Esophagus (tissue), 2 donors: ENCODE data around the gene FOXA2. TPM values are rescaled to one million over a fixed set of nuclear protein-coding genes. Genes with fewer than 3 reads are reported as not detected.
"Not testable (repeated sequence)": the region's sequence is repeated elsewhere in the genome, so short reads cannot be mapped to it uniquely, and the experiment has no call there.

Experiments used
- H3K27ac ChIP-seq, 2 donors: one replicate each; pipeline ENCODE4 v1.5.1; 2013; ENCODE audit warnings: low read depth in 2 of 2, mild to moderate bottlenecking in 2 of 2, inconsistent platforms in 1 of 2, low read length in 1 of 2, moderate library complexity in 1 of 2
- H3K27me3 ChIP-seq, 2 donors: one replicate each; pipeline ENCODE4 v1.6.1; 2013; ENCODE audit warnings: low read length in 2 of 2, control low read depth in 1 of 2, mild to moderate bottlenecking in 1 of 2; ENCODE audit not compliant: insufficient read depth in 2 of 2, control insufficient read depth in 1 of 2
- H3K36me3 ChIP-seq, 2 donors: one replicate each; pipeline ENCODE4 v1.6.1; 2013; ENCODE audit warnings: low read length in 1 of 2; ENCODE audit not compliant: control insufficient read depth in 2 of 2, insufficient read depth in 2 of 2
- H3K4me1 ChIP-seq, 2 donors: one replicate each; pipeline ENCODE4 v1.6.1; 2013; ENCODE audit warnings: low read length in 1 of 2; ENCODE audit not compliant: control insufficient read depth in 2 of 2, insufficient read depth in 2 of 2
- H3K4me3 ChIP-seq, 2 donors: one replicate each; pipeline ENCODE4 v1.5.1; 2013; ENCODE audit warnings: low read length in 2 of 2, mild to moderate bottlenecking in 2 of 2, low read depth in 1 of 2, moderate library complexity in 1 of 2
- H3K9me3 ChIP-seq, 2 donors: one replicate each; pipeline ENCODE4 v1.6.1; 2013; ENCODE audit warnings: mild to moderate bottlenecking in 2 of 2, low read depth in 1 of 2, low read length in 1 of 2, moderate library complexity in 1 of 2; ENCODE audit not compliant: control insufficient read depth in 2 of 2, insufficient read depth in 1 of 2
- WGBS, 2 donors: extraction: QIAGEN DNeasy Blood & Tissue Kit; methylation state at CpG; one replicate each; pipeline ENCODE4 v1.1.7; 2013; 5-methylcytosine and 5-hydroxymethylcytosine counted together
- polyA plus RNA-seq, 2 donors: library from polyadenylated mRNA; stranded (reverse); fragments of 200-250 nt; gene quantifications; one replicate each; pipeline ENCODE4 v1.2.3, GENCODE V29; 2013
- donor health status: healthy with polysubstance abuse.
- donor health status: Bipolar disorder and iron deficiency.

Gene FOXA2
- polyA plus RNA-seq, 2 donors, result 0.01 TPM; not detected in 1

DNA sequence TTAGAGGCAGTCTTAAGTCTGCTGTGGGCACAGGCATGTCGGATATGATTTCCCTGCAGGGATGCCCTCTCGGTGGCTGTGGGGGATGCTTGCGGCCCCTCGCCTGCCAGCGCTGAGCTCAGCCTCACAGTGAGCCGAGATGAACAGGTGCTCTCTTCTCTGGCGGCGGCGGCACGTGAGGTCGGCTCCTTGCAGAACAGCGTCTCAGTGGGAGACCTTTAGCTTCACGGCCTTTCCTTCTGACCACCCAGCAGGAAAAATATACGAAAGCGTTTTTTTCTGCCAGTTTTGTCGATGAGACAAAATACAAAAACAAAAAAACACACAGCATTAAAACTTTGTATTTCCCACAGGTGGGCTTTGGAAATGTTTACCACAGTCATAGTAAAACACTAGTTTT is 23.6 kb downstream of the FOXA2 start:
- no peak overlapping the region for H3K27ac ChIP-seq
- H3K27me3 ChIP-seq, result peaks cover 0 to 2% of the 10 kb centered on the region in 2 donors
- no peaks in the 10 kb centered on the region for H3K9me3 ChIP-seq
- no peaks in the 10 kb centered on the region for H3K4me1 ChIP-seq
- H3K36me3 ChIP-seq, result no peaks in the 10 kb centered on the region
- 49 to 58% methylated on average over 16 of the region's 16 CpGs for WGBS, 2 donors
- H3K4me3 ChIP-seq, result no peak overlapping the region

DNA sequence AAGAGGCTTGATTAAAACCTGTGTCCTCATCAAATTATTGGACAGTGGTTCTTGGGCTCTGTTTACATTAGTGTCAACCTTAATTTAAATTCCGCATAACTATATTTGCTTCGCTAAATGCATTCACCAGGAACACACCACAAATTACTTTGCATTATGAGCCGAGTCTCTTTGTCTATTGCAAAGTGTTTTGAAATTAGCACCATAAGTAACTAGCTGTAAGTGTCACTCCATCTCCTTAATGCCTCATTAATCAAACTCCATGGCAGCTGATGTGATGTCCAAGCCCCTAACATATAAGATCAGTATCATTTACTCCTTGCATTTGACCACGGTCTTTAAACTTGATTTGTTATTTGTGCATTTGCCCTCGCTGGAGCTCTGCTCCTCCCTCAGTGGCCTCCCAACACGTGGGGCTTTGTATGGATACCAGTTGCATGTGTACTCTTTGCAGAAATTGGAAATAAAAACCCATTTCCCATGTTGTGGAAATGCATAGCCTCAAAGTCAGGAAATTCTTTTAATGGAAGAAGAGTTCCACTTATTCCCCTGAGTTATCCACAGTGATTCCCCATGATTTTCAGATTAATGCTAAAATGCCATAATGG is 24.6 kb downstream of the FOXA2 start:
- Histone ChIP-seq H3K27me3 (no peaks in the 10 kb centered on the region), H3K27ac (no peak overlapping the region), H3K36me3 (no peaks in the 10 kb centered on the region), H3K4me3 (no peak overlapping the region), H3K4me1 (no peaks in the 10 kb centered on the region), H3K9me3 (no peaks in the 10 kb centered on the region)
- 40 to 51% methylated on average over 6 of the region's 6 CpGs for WGBS, 2 donors

- Histone ChIP-seq H3K4me1 (no peaks in the 10 kb centered on the region), H3K9me3 (no peaks in the 10 kb centered on the region), H3K27me3 (no peaks in the 10 kb centered on the region), H3K36me3 (no peaks in the 10 kb centered on the region), H3K4me3 (no peak overlapping the region), H3K27ac (no peak overlapping the region)
- 66 to 69% methylated on average over 12 to 13 of the region's 13 CpGs for WGBS, 2 donors
Measured at GRCh38 chr20:22557403-22558276, 26.7 kb downstream of the FOXA2 start.

DNA sequence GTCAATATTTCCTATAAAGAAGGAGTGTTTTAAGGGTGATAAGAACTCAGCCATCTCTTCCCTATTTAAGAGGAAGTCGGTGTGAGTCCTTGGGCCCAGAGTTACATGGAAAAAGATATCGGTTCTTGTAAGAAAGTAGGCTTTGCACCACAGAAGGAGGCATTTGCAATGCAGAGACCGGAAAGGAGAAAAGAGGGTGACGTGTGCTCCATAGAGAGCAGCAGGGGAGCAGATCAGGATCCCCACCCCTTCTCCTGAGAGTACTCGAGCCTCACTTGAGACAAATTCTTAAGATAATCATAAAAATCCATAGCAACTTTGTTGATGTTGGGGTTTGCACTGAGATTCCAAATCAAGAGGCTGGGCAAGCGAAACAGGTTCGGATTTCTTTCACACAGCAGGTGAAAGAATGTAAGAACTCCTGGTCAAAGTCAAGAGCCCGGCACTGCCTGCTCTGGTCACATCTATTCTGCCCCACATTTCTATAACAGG is 27.8 kb downstream of the FOXA2 start:
- no peak overlapping the region for H3K27ac ChIP-seq
- no peaks in the 10 kb centered on the region for H3K4me1 ChIP-seq
- WGBS, 2 donors, result 61 to 63% methylated on average over 8 of the region's 8 CpGs
- H3K36me3 ChIP-seq, result no peaks in the 10 kb centered on the region
- no peaks in the 10 kb centered on the region for H3K9me3 ChIP-seq
- H3K4me3 ChIP-seq, result no peak overlapping the region
- H3K27me3 ChIP-seq, result no peaks in the 10 kb centered on the region

GRCh38 chr20:22555791-22556564 is 28.4 kb downstream of the FOXA2 start:
- H3K27me3 ChIP-seq, result no peaks in the 10 kb centered on the region
- H3K4me1 ChIP-seq, result no peaks in the 10 kb centered on the region
- H3K27ac ChIP-seq, result no peak overlapping the region
- WGBS, 2 donors, result 74 to 78% methylated on average over 5 of the region's 5 CpGs
- no peak overlapping the region for H3K4me3 ChIP-seq
- H3K36me3 ChIP-seq, result no peaks in the 10 kb centered on the region
- H3K9me3 ChIP-seq, result no peaks in the 10 kb centered on the region

DNA sequence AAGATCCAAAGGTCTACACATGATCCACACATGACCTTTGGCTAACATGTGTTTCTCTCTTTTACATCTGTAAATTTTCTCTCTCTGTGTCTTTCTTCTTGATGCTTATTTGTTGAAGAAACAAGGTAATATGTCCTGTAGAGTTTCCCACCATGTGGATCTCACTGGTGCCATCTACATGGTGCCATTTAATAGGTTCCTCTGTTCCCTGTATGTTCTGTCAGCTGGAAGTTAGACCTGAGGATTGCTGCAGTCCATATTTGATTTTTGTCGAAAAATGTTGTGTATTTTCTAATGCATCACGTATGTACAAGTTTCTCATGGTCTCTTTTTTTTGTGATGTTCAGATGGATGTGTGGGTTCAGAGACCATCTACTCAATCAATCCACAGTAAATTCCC is 30.0 kb downstream of the FOXA2 start:
- Histone ChIP-seq H3K4me1 (no peaks in the 10 kb centered on the region), H3K9me3 (no peaks in the 10 kb centered on the region), H3K27ac (no peak overlapping the region), H3K4me3 (no peak overlapping the region), H3K27me3 (no peaks in the 10 kb centered on the region), H3K36me3 (no peaks in the 10 kb centered on the region)
- WGBS, 2 donors, result 84 to 91% methylated on average over 2 of the region's 2 CpGs

- 83 to 84% methylated on average over 4 of the region's 4 CpGs for WGBS, 2 donors
- H3K36me3 ChIP-seq, H3K9me3 ChIP-seq, H3K27me3 ChIP-seq, H3K4me3 ChIP-seq, H3K27ac ChIP-seq, H3K4me1 ChIP-seq: not testable (repeated sequence)
Measured at GRCh38 chr20:22550514-22550913, 33.9 kb downstream of the FOXA2 start.

- Histone ChIP-seq H3K36me3 (no peaks in the 10 kb centered on the region), H3K9me3 (no peaks in the 10 kb centered on the region), H3K27ac (no peak overlapping the region), H3K4me1 (no peaks in the 10 kb centered on the region), H3K27me3 (no peaks in the 10 kb centered on the region), H3K4me3 (no peak overlapping the region)
- 39 to 50% methylated on average over 4 of the region's 4 CpGs for WGBS, 2 donors
Measured at GRCh38 chr20:22548040-22548439, 36.3 kb downstream of the FOXA2 start.

DNA sequence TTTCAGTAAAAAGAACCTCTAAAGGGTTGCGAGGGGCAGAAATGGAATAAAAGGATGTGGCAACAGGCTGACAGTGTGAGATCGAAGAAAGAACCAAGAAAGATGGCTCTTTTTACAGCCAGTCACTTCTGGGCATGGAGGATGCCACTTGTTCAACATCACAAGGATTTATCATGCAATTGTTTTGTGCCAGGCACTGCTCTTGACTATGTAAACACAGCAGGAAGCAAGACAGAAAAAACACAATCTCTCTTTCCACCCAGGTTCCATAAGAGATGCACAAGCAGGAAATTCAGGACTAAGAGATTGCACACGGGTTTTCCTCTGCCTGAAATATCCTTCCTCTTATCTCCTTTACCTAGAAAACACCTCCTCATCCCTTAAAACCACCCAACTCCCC is 38.0 kb downstream of the FOXA2 start:
- Histone ChIP-seq H3K9me3 (no peaks in the 10 kb centered on the region), H3K27ac (no peak overlapping the region)

More for the DNA sequence above, 38.0 kb downstream of the FOXA2 start:
- no peaks in the 10 kb centered on the region for H3K27me3 ChIP-seq
- no peak overlapping the region for H3K4me3 ChIP-seq
- H3K36me3 ChIP-seq, result no peaks in the 10 kb centered on the region
- 60 to 69% methylated on average over 3 of the region's 3 CpGs for WGBS, 2 donors
- no peaks in the 10 kb centered on the region for H3K4me1 ChIP-seq
